KMS-11 (cell line): Measurements from ENCODE around the gene RRAS.

Experiments
- H2AFZ ChIP-seq: fragments of 200-600 bp; sonication (generic); 2 replicates; pipeline ENCODE4 v1.6.1; 2016; ENCODE audit warnings: antibody characterized with exemption, mixed run types, low read depth
- H3K27ac ChIP-seq: fragments of 200-600 bp; sonication (generic); 2 replicates; pipeline ENCODE4 v1.6.1; 2016; ENCODE audit warnings: mild to moderate bottlenecking, mixed run types
- H3K27me3 ChIP-seq: fragments of 200-600 bp; sonication (generic); 2 replicates; pipeline ENCODE4 v1.6.1; 2017; ENCODE audit warnings: mild to moderate bottlenecking, low read depth, mixed run types, moderate library complexity; ENCODE audit not compliant: insufficient read depth
- H3K36me3 ChIP-seq: fragments of 200-600 bp; sonication (generic); 2 replicates; pipeline ENCODE4 v1.6.1; 2017; ENCODE audit warnings: mild to moderate bottlenecking, mixed run types; ENCODE audit not compliant: insufficient read depth
- H3K4me1 ChIP-seq: fragments of 200-600 bp; sonication (generic); 2 replicates; pipeline ENCODE4 v1.6.1; 2016; ENCODE audit warnings: mild to moderate bottlenecking, low read depth, mixed run types; ENCODE audit not compliant: poor library complexity, severe bottlenecking
- H3K4me2 ChIP-seq: fragments of 200-600 bp; sonication (generic); 2 replicates; pipeline ENCODE4 v1.7.0; 2016; ENCODE audit warnings: mild to moderate bottlenecking, mixed run types
- H3K4me3 ChIP-seq: fragments of 200-600 bp; sonication (generic); IDR thresholded peaks from 2 replicates; pipeline ENCODE4 v1.6.1; 2017; ENCODE audit warnings: low read depth, low read length, mixed read lengths; ENCODE audit not compliant: insufficient read depth
- H3K79me2 ChIP-seq: fragments of 200-600 bp; sonication (generic); 2 replicates; pipeline ENCODE4 v1.6.1; 2016; ENCODE audit warnings: low read depth, mixed run types; ENCODE audit not compliant: insufficient read depth
- H3K9ac ChIP-seq: fragments of 200-600 bp; sonication (generic); 2 replicates; pipeline ENCODE4 v1.6.1; 2016; ENCODE audit warnings: mild to moderate bottlenecking, mixed run types
- H4K20me1 ChIP-seq: fragments of 200-600 bp; sonication (generic); 2 replicates; pipeline ENCODE4 v1.6.1; 2016; ENCODE audit warnings: mild to moderate bottlenecking, mixed run types; ENCODE audit not compliant: insufficient read depth
- CTCF ChIP-seq: fragments of 200-600 bp; sonication (generic); conservative IDR thresholded peaks from 2 replicates; pipeline ENCODE4 v1.6.1; 2017; ENCODE audit warnings: low read depth, mild to moderate bottlenecking, antibody characterized with exemption, low read length, moderate library complexity, mixed read lengths

The RRAS gene

GRCh38 chr19:49605605-49606004 is 34.3 kb downstream of the RRAS start:
- no peak overlapping the region for H2AFZ ChIP-seq
- no peak overlapping the region for H3K4me2 ChIP-seq
- H3K4me3 ChIP-seq: no peak overlapping the region
- no peak overlapping the region for H3K9ac ChIP-seq
- no peak for TF ChIP-seq CTCF
- H3K36me3 ChIP-seq: no peaks in the 10 kb centered on the region
- H3K79me2 ChIP-seq: no peaks in the 10 kb centered on the region; the same call in 1 of the 2 replicates
- H3K4me1 ChIP-seq: no peaks in the 10 kb centered on the region
- no peaks in the 10 kb centered on the region for H3K27me3 ChIP-seq
- no peak overlapping the region for H3K27ac ChIP-seq
- no peaks in the 10 kb centered on the region for H4K20me1 ChIP-seq

GRCh38 chr19:49602806-49603205 is 37.1 kb downstream of the RRAS start:
- no peaks in the 10 kb centered on the region; the same call in 1 of the 2 replicates for H3K79me2 ChIP-seq

GRCh38 chr19:49601482-49602038 is 38.4 kb downstream of the RRAS start:
- Histone ChIP-seq H2AFZ (no peak overlapping the region), H3K4me2 (no peak overlapping the region), H3K27ac (no peak overlapping the region), H3K36me3 (peaks cover 6% of the 10 kb centered on the region; the same call in 1 of the 2 replicates), H3K4me1 (no peaks in the 10 kb centered on the region), H3K4me3 (no peak overlapping the region), H3K79me2 (no peaks in the 10 kb centered on the region), H3K9ac (no peak overlapping the region), H4K20me1 (no peaks in the 10 kb centered on the region), H3K27me3 (no peaks in the 10 kb centered on the region)
- TF ChIP-seq CTCF: no peak

More at GRCh38 chr19:49602806-49603205, 37.1 kb downstream of the RRAS start:
- Histone ChIP-seq H3K9ac (no peak overlapping the region), H3K4me2 (no peak overlapping the region), H3K27me3 (no peaks in the 10 kb centered on the region), H2AFZ (no peak overlapping the region), H3K4me1 (no peaks in the 10 kb centered on the region), H3K27ac (no peak overlapping the region), H3K36me3 (peaks cover 6% of the 10 kb centered on the region; the same call in 1 of the 2 replicates), H4K20me1 (no peaks in the 10 kb centered on the region), H3K4me3 (no peak overlapping the region)
- no peak for TF ChIP-seq CTCF

- Histone ChIP-seq H3K4me1 (no peaks in the 10 kb centered on the region), H3K4me3 (no peak overlapping the region), H4K20me1 (no peaks in the 10 kb centered on the region), H3K9ac (no peak overlapping the region), H3K27me3 (no peaks in the 10 kb centered on the region), H3K4me2 (no peak overlapping the region), H3K36me3 (peaks cover 6% of the 10 kb centered on the region; the same call in 1 of the 2 replicates), H3K27ac (no peak overlapping the region), H2AFZ (no peak overlapping the region), H3K79me2 (no peaks in the 10 kb centered on the region)
- no peak for TF ChIP-seq CTCF
Measured at GRCh38 chr19:49599378-49600295, 40.3 kb downstream of the RRAS start.
